Psoas muscle (tissue), 8 donors: Measurements from ENCODE around the gene CYP26C1. TPM values are rescaled to one million over a fixed set of nuclear protein-coding genes. Genes with fewer than 3 reads are reported as not detected.

Source experiments
- ATAC-seq, 4 donors: fragments of 200-7000 bp; cut with Tn5 transposase; one replicate each; pipeline ENCODE4 v1.9.1; 2020; ENCODE audit warnings: moderate library complexity in 3 of 4, mild to moderate bottlenecking in 2 of 4
- DNase-seq, 2 donors: peaks; one replicate each; pipeline ENCODE4 v3.0.0-alpha.2; 2020
- H3K27ac ChIP-seq: fragments of 200-600 bp; one replicate; pipeline ENCODE4 v1.8.0; 2022
- H3K27me3 ChIP-seq, 3 donors: fragments of 200-600 bp in 1 of 3; one replicate each; pipeline versions ENCODE4 v1.6.1 to v1.8.0; 2013 to 2022; ENCODE audit warnings: low read length in 2 of 3, mild to moderate bottlenecking in 2 of 3, moderate library complexity in 1 of 3; ENCODE audit not compliant: insufficient read depth in 3 of 3
- H3K36me3 ChIP-seq, 2 donors: fragments of 200-600 bp in 1 of 2; one replicate each; pipeline versions ENCODE4 v1.6.1 to v1.8.0; 2013 to 2022; ENCODE audit warnings: low read depth in 1 of 2, mild to moderate bottlenecking in 1 of 2, moderate library complexity in 1 of 2; ENCODE audit not compliant: insufficient read depth in 1 of 2
- H3K4me1 ChIP-seq: fragments of 200-600 bp; one replicate; pipeline ENCODE4 v1.8.0; 2022
- H3K4me3 ChIP-seq: fragments of 200-600 bp; one replicate; pipeline ENCODE4 v1.8.0; 2022; ENCODE audit warnings: mild to moderate bottlenecking
- H3K9me3 ChIP-seq: fragments of 200-600 bp; one replicate; pipeline ENCODE4 v1.8.0; 2022
- CTCF ChIP-seq: fragments of 200-600 bp; IDR thresholded peaks from one replicate; pipeline ENCODE4 v1.8.0; 2022; ENCODE audit warnings: antibody characterized with exemption
- WGBS, 3 donors: extraction: QIAGEN DNeasy Blood & Tissue Kit; methylation state at CpG; one replicate each; pipeline versions ENCODE4 v1.1.6 to v1.1.7; 2013; 5-methylcytosine and 5-hydroxymethylcytosine counted together
- intact Hi-C, 2 donors: fragments of 100-400 bp; cut with DNase I; formaldehyde crosslinking; loops; one replicate each; pipeline versions ENCODE4 v1.11.0 to v1.14.2; 2022
- polyA plus RNA-seq, 3 donors: library from polyadenylated mRNA; stranded (reverse); fragments of 200-250 nt; gene quantifications; one replicate each; pipeline ENCODE4 v1.2.3, GENCODE V29; 2013
- total RNA-seq, 4 donors: library from RNA; stranded (reverse); fragmentation: NEBNext Ultra II Directional in 2 of 4; extraction: Animal tissue kit (Norgen Biotek cat#: 25700) in 2 of 4; gene quantifications; one replicate each; pipeline versions ENCODE4 v1.2.1 to v1.2.4, GENCODE V29; 2021 to 2023
- donor health status: healthy with polysubstance abuse.
- donor health status: DM: no; HTN: no; CAD: no; lungs with moderate emphysema.
- donor health status: Bipolar disorder and iron deficiency.
- donor health status: healthy.
- donor health status: DM: yes; HTN: yes; CAD: no.
- donor health status: DM: no; HTN: no; CAD: no.
- donor health status: DM: no; HTN: no; CAD: no.
- donor health status: DM: yes; HTN: yes; CAD: no.

The CYP26C1 gene
- total and polyA plus RNA-seq, 7 donors: 0.01 to 0.06 (median 0.03) TPM; not detected in 4

GRCh38 chr10:93103953-93104352 is 43.4 kb downstream of the CYP26C1 start:
- intact Hi-C loops: no loop called here
- Histone ChIP-seq H3K36me3 (no peaks in the 10 kb centered on the region), H3K9me3 (no peaks in the 10 kb centered on the region), H3K27me3 (no peaks in the 10 kb centered on the region), H3K4me3 (no peak overlapping the region), H3K27ac (no peak overlapping the region), H3K4me1 (no peaks in the 10 kb centered on the region)
- DNase-seq: no peak
- no peak for ATAC-seq
- 77 to 97% (median 83%) methylated on average over 1 of the region's 1 CpG for WGBS, 3 donors
- TF ChIP-seq CTCF: no peak

- ATAC-seq: no peak
- Histone ChIP-seq H3K27me3 (no peaks in the 10 kb centered on the region), H3K9me3 (no peaks in the 10 kb centered on the region), H3K27ac (no peak overlapping the region), H3K36me3 (no peaks in the 10 kb centered on the region), H3K4me3 (no peak overlapping the region), H3K4me1 (no peaks in the 10 kb centered on the region)
- intact Hi-C loops: no loop called here
- 57 to 74% (median 63%) methylated on average over 2 of the region's 2 CpGs for WGBS, 3 donors
- no peak for TF ChIP-seq CTCF
- DNase-seq: no peak
Measured at GRCh38 chr10:93106631-93107072, 46.1 kb downstream of the CYP26C1 start.

DNA sequence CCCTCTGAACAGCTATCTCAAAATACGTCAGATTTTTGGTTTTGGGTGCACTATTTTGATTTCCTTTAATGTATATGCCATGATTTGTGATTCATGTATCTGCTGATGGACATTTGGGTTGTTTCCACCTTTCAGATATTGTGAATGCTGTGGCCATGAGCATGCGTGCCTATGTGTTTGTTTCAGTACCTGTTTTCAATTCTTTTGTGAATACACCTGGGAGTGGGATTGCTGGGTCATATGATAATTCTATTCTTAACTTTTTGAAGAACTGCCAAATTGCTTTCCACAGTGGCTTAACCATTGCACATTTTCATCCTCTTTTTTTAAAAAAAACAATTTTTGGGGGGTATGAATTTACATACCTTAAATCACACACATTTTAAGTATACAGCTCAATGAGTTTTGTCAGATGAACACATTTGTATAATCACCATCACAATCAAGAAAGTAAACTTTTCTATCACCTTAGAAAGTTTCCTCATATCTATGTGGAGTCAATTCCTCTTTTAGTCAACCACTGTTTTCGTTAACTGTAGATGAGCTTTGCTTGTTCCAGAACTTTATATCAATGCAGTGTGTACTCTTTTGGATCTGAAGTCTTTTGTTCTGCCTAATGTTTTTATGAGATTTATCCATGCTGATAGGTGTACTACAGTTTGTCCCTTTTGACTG is 50.0 kb downstream of the CYP26C1 start:
- no peaks in the 10 kb centered on the region for H3K9me3 ChIP-seq
- no peaks in the 10 kb centered on the region for H3K36me3 ChIP-seq
- no peak overlapping the region for H3K27ac ChIP-seq
- 76 to 86% (median 80%) methylated on average over 3 of the region's 3 CpGs for WGBS, 3 donors
- no peak for TF ChIP-seq CTCF
- ATAC-seq: no peak
- no peaks in the 10 kb centered on the region for H3K4me1 ChIP-seq
- H3K4me3 ChIP-seq: no peak overlapping the region
- intact Hi-C loops: no loop called here
- DNase-seq: no peak
- H3K27me3 ChIP-seq: peaks cover 0 to 9% (median 1%) of the 10 kb centered on the region in 3 donors

GRCh38 chr10:93113042-93113441 is 52.4 kb downstream of the CYP26C1 start:
- no peak for TF ChIP-seq CTCF
- intact Hi-C loops: no loop called here
- WGBS, 3 donors: 55 to 74% (median 65%) methylated on average over 2 of the region's 2 CpGs
- Histone ChIP-seq H3K27me3 (peaks cover 0 to 9% (median 1%) of the 10 kb centered on the region in 3 donors), H3K36me3 (no peaks in the 10 kb centered on the region), H3K4me3 (no peak overlapping the region), H3K4me1 (no peaks in the 10 kb centered on the region), H3K27ac (no peak overlapping the region), H3K9me3 (no peaks in the 10 kb centered on the region)
- DNase-seq (no peak), ATAC-seq (no peak)
